RCC 7860 (cell line): ENCODE results near the gene CST3.
A peak's percentile ranks its signal among the peaks of the same experiment; 100 is the strongest.
"Not testable (repeated sequence)": the region's sequence is repeated elsewhere in the genome, so short reads cannot be mapped to it uniquely, and the experiment has no call there.

ENCODE experiments used
- DNase-seq: peaks from one replicate; pipeline ENCODE4 v3.0.0-alpha.2; 2015; ENCODE audit warnings: low spot score
- FAIRE-seq: peaks from 2 replicates; lab custom pipeline; 2012; peaks lifted over from hg19 to GRCh38; lab: Jason Lieb, UNC

CST3 gene, protein sequence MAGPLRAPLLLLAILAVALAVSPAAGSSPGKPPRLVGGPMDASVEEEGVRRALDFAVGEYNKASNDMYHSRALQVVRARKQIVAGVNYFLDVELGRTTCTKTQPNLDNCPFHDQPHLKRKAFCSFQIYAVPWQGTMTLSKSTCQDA

DNA sequence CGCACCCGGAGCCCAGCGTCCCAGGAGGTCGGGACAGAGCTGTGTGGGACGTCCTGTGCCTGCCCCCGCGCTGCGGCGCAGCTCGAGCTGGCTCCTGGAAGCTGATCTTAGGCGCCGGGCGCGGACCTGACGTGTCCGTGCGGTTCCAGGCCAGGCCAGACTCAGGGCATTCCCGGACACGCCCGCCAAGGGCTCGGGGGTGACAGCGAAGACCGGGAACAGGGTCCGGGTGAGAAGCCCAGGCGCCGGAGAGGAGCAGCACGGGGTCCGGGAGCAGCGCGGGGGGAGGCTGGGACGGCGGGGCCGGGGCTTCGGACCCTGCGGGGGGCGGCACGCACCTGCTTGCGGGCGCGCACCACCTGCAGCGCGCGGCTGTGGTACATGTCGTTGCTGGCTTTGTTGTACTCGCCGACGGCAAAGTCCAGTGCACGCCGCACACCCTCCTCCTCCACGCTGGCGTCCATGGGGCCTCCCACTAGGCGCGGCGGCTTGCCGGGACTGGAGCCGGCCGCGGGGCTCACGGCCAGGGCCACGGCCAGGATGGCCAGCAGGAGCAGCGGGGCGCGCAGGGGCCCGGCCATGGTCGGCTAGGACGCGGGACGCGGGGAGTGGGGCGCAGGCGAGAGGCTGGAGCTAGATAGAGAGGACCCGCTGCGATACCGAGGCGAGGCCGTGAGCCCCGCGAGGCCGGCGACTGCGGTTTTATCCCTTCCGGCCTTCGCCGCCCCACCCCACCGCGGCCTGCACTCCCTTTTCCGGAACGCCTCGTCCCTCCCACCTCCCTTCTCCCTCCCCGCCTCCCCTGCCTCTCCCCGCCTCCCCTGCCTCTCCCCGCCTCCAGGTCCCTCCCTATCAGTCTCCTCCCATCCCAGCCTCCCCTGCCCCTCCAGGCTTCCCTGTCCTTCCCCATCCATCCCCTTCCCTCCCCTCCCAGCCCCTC is at the start of gene CST3:
Gene CST3 (minus strand): TSS at position 674 of the 940 bp plus-strand sequence. CDS start 93 bp downstream, at position 581.
- FAIRE-seq, result no peak
- peak; percentile 66 for DNase-seq

DNA sequence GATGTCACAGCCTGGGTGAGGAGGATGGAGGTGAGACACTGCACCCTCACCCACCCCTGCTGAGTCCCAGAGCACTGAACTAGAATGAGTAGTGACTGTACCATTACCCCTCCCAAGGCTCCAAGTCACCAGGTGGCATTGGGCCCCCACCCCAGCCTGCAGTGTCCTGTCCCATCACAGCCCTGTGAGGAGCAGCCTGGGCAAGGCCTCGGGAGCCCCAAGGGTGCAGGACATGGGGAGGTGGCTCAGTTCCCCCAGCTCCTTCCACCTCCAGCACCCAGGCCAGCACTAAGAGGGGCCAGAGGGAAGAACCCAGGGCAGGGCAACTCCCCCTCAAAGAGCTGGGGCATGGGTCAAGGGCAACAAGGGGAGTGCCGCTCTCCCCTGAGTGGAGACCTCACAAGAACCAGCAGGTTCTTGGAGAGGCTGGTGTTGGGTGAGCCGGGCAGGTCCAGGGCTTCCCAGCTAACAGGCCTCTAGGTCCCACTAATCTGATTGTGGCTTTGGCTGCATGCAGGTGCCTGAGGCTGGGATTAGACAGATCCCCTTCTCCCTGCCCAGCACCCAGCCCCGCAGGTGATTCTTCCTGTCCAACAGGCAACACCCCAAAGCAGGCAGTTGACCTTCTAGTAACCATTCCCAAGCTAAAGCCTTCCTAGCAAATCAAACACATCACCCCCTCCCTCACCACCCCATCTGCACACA is 48.4 kb upstream of the CST3 start:
- no peak for FAIRE-seq
- DNase-seq, result no peak

DNA sequence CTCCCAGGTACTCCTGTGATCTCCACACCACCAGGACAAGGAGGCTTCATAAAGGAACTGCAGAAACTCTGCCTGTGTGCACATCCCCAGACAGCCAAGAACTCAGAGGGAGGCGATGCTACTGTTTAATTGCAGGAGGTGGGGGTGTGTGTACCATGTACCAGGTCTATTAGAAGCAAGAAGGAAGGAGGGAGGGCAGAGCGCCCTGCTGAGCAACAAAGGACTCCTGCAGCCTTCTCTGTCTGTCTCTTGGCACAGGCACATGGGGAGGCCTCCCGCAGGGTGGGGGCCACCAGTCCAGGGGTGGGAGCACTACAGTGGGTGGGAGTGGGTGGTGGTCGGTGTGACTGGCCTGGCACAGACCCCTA is 47.8 kb upstream of the CST3 start:
- not testable (repeated sequence) for FAIRE-seq

DNA sequence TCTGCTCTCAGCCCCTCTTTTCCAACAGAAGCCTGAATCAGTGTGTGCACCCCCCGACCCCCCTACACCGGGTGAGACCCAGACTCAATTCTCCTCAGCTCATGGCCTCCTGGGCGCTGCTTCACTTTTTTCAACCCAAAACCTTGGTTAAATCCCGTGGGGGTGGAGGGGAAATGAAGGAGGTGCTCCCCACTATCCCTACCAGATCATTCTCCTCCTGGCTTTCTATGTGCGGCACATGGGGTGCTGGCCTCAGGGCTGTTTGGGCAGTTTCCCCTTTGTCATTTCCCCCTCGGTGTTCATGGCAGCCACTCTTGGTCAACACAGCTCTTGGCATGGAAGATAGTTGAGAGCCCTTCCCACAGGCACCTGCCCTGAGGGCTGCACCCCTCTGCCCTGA is 46.5 kb upstream of the CST3 start:
- no peak for FAIRE-seq

More for the DNA sequence above, 47.8 kb upstream of the CST3 start:
- DNase-seq, result not testable (repeated sequence)

DNA sequence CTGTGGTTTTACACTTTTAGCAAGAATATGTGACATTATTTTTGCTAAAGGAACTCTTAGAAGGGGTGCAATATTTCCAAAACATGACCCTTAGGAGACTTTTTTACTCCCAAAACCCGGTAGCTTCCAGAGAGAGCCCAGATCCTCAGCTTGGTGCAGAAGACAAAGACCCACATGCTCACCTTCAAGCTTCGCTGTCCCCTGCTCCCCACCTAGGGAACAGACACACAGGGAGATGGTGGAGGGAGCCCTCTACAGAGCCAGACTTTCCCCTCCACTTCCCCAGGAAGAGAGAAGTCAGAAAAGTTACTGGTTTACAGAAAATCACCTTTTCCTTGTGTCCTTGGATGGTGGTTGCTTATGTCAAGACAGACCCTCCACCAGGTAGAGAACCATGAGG is 46.1 kb upstream of the CST3 start:
- DNase-seq (no peak), FAIRE-seq (no peak)

More for the DNA sequence above, 46.5 kb upstream of the CST3 start:
- no peak for DNase-seq

DNA sequence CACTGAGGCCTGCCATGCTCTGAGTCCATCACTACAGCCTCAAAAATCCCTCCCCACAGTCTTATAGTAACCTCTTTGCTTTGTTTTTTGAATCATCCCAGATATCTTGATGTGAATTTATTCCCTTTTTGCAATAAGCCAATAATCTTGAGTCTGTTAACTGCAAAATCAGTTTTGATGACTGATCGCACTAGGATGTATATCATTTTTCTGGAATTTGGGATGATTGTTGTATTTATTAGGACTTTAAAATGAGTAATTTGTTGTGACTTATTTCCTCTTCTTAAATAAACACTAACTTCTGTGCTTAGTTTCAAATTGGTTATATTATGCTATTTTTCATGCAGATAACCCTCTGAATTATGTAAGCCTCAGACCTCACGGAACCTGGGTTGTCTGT is 45.5 kb upstream of the CST3 start:
- no peak for DNase-seq
- no peak for FAIRE-seq

DNA sequence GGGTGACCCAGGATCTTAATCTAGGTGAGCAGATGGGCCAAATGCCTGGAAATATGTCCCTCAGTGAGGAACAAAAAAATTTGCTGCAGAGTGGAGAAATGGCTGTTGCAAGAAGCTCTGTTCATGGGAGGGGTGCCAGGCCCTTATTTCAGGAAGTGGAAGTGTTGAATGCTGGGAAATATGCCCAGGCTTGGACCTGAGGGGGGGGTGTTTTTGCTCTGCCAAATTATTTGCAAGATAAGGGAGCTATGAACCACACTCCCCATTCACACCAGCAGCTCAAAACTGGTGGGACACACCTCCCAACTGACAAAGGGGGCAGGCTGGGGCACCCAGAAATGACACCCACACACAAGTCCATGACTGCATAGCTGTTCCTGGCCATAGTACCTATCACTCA is 42.4 kb upstream of the CST3 start:
- DNase-seq (no peak), FAIRE-seq (no peak)

DNA sequence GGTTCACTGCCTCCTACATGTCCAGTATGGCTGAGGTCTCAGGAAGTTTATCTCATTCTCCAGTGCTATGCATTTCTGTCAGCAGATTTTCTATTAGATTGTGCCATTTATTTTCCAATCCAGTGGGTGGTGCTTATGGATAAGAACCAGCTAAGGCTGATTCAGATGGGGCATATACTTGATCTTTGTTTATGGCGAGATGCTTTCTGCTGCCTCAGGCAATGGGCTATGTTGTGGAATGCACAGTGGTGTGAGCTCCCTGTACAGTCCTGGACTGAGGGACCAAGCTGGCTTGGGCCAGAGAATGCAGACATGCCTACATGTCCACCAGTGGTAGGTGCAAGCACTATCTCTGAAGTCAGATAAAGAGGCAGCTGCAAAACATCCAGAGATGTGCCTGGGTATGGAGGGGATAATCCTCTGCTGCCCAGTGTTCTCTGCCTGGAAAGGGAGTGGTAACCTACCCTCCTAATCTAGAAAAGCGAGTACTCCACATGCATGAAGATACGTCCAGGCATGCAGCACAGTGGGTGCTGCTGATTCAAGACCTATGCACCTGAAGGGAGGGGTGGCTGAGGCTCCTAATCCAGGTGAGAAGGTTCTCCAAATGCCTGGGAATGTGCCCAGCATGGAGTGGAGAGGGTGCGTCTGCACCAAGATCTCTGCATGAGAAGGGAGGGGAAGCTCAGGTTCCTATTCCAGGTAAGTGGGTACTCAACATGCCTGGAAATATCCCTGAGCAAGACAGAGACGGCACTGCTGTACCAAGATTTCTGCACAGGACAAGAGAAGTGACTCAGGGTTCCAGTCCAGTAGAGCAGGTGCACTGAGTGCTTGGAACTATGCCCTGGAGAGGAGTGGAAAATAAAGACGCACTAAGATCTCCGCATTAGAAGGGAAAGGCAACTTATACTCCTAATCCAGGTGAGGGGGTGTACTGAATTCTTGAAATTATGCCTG is 41.7 kb upstream of the CST3 start:
- FAIRE-seq, result no peak
- DNase-seq, result no peak

DNA sequence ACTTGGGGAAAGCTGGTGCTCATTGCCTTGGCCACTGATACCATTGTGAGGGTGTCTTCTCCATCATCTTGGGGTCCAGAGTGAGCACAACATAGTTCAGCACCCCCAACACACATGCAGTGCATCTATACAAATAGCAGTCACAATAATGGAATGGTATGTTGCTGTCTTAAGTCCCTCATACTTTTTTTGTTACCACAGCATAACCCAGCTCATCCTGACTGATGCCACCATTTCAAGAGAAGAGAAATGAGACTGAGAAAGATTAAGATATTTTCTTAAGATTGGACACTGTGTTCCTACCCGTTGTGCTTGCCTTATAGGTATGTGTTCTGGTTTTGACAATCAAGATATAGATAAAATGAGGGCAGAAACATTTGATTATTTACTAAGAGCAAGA is 35.5 kb upstream of the CST3 start:
- no peak for FAIRE-seq
- DNase-seq, result no peak

DNA sequence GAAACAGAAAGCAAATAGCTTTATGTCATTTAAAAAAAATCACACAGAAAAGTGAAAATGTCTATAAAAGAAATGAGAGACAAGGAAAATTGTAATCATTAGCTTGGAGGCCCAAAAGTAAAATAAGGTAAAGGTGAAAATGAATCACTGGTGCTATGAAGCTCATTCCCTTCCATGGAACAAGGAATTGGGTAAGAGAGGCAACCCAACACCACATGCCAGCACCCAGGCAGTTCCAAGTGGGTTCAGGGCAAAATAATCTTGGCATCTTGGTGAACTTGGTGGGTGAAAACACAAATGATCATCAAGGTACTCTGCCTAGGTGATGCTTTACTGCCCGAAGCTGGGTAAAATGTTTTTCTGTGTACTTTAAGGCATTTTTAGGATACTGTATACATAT is 34.4 kb upstream of the CST3 start:
- FAIRE-seq, result no peak
- no peak for DNase-seq

DNA sequence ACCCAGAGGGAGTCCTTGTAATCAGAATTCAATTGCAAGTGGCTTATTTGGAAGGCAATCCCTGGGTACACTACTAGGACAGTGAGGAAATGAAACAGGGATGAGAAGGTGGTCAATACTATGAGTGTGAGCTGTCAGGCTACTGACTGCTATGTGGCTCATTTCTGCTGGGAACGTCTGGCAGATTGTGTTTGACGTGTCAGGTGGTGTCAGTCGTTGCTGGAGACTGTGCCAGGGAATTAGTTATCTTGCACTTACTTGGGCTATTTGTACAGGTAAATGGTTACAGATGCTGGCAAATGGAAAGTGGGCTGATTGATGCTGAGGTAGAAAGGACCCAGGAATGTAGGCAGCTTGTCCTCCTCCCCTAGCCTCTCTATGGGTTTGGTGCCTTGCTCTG is 33.7 kb upstream of the CST3 start:
- no peak for FAIRE-seq
- no peak for DNase-seq

DNA sequence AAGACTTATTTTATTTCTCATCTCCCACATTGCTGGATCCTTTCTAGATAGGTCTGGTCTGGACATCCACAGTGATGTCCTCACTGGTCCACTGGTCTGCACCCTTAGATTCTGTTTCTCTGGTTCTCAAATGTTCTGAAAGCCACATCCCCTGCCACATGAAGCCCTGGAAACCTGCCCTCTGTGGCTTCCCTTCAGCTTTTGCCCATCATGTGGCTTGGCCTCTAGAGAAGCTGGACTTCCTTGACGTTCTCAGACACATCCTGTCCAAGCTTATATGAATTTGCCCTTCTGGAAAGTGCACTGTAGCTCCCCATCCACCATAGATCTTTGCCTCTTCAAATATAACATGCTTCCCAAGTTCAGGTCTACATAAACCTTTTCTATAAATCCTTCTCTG is 32.6 kb upstream of the CST3 start:
- DNase-seq, result no peak
- no peak for FAIRE-seq

DNA sequence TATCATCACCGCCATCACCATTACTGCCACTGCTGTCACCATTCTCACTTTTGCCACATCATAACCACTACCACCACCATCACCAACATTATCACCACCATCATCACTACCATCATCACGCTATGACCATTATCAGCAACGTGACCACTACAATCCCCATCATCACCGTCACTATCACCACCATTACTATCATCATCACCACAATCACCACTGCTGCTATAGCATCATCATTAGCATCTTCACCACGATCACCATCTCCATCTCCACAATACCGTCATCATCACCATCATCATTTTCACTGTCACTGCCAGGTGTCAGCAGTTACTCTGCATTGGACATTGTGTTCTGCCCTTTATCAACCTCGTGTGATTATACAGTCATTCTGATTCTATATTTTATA is 32.1 kb upstream of the CST3 start:
- no peak for FAIRE-seq
- no peak for DNase-seq

DNA sequence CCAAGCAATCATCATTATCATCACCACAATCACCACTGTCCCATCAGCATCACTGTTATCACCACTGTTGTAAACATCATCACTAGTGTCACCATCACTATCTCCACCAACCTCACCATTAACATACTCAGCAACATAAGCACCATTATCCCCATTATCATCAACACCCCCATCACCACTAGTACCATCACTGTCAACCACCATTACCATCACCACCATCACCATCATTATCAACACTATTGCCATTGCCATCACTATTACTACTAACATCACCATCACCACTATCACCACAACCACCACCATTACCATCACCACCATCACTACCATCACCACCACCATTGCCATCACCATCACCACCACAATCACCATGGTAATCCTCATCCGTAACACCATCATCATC is 31.6 kb upstream of the CST3 start:
- FAIRE-seq (no peak), DNase-seq (no peak)

DNA sequence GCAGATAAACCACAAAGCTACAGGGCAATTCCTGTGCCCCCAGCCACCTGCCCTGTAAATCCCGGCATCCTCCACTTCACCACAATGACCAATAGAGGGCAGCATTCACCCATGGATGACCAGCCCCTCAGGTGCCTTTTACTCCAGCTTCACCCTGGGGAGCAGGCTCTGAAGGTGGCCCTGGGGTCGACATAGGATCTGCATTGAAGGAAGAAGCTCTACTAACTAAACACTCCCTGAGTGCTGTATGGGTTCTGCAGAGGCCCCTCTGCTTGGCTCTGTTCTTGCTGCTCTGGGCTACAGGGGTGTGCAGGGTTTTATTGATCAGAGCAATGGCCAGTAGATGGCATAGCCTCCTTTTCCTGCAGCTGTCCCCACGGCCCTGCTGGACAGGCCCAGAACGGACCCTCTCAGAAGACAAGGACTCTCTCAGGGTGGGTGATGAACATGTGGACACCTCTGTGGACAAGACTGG is 30.8 kb upstream of the CST3 start:
- FAIRE-seq (no peak), DNase-seq (peak; percentile 18)

DNA sequence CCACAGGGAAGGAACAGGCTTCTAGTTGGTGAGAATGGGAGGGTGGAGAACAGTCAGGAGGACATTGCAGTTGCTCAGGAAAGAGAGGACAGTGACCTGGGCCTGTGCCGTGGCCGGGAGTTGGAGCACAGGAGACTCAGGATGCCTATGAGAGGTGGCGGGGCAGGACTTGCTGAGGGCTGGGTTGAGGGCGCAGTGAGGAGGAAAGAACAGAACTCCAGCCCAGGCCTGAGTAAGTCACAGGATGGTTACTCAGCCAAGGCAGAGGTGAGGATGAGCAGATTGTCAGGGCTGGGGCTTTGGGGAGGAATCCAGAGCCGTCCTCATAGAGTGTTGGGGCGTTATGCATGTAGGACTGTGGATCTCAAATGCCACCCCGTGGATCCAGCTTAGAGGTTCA is 29.9 kb upstream of the CST3 start:
- no peak for FAIRE-seq

DNA sequence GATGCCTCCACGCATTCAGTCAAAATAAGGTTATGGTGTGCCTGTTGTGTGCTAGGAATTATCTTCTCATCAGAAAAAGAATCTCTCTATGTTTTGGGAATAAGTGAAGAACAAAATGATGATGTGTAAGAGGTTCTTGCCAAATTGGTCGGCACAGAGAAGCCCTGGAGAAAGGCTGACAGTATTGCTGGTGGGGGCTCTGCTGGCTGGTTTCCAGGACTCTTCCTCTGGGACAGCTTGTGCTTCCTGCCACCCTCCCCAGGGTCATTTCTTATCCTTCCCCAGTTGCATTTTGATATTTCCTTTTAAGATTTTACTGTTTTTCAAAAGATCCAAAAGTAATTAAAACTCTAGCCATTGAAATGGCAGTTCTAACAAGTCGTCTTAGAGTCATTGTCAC is 28.9 kb upstream of the CST3 start:
- no peak for FAIRE-seq
- no peak for DNase-seq

More for the DNA sequence above, 29.9 kb upstream of the CST3 start:
- DNase-seq, result no peak

DNA sequence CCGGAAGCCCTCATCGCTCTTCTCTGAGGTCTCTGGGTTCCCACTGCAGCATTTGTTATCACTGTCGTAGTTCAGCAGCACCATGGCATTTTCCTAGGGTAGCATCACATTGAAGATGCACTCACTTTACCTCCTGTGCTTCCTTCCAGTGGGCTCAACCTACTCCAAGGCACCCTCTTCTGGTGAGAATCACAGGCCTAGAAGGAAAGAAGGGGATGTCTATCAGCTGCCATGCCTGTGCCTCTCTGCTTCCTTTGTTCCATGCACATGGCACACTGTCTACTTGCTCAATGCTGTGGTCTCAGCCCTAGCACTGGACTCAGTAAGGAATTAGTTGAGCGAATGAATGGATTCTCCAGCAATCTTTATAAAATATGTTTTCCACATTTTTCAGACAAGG is 28.4 kb upstream of the CST3 start:
- no peak for FAIRE-seq
- DNase-seq, result no peak

DNA sequence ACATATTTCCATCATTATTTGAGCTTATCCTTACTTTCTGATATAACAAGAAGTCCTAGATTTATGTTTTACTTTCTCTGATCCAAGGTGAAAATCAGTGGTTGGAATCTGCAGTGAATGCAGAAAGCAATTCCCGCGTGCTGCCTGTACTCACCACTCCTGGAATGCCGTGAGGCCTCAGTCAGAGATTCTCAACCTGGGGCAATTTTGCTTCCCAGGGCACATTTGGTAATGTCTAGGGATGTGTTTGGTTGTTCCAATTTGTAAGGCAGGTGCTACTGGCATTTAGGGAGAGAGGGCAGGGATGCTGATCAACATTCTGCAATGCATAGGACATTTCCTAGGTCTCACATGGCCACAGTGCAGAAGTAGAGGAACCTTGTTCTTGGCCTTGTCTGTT is 27.2 kb upstream of the CST3 start:
- FAIRE-seq, result no peak
- DNase-seq, result no peak

DNA sequence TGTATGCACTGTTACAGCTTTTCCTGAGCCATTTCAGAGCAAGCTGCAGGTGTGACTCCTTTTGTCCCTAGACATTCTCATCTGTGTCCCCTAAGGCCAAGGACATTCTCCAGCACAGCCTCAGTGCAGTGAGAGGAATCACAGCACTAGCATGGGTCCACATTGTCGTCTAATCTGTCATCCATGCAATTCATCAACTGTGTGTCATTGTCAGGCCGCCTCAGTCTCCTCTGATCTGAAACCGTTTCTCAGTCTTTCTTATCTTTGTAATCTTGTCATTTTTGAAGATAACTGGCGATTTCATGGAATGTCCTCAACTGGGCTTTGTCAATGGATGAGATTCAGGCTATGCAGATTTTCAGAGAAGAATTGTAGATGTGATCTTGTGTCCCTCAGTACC is 26.3 kb upstream of the CST3 start:
- not testable (repeated sequence) for FAIRE-seq, DNase-seq

DNA sequence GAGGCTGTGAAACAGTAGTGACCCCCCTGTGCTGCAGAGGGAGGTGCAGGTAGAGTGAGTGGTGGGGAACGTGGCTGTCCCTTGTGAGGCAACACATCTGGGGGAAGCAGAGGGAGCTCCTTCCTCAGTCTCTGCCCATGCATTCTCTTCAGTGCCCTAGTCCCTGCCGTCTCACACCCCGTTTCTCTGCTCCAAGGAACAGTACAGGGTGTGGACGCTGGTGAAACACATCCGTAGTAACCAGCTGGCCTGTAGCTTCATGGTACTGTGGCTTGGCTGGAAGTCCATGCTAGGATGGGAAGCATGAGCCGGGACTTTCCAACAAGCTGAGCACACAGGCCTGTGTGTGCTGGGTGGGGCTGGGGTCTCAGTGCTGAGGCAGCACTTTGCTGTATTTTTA is 25.4 kb upstream of the CST3 start:
- DNase-seq, result no peak

More for the DNA sequence above, 25.4 kb upstream of the CST3 start:
- FAIRE-seq, result no peak
